ENCODE measurements around the gene EIF4EBP3. TPM values are rescaled to one million over a fixed set of nuclear protein-coding genes. Genes with fewer than 3 reads are reported as not detected.

Gene EIF4EBP3
- total and polyA plus RNA-seq, 2 of the 4 experiments (the other 2 are of a cell fraction) = 0.36 to 2.1 TPM

GRCh38 chr5:140513124-140513523 lies 34.3 kb upstream of the EIF4EBP3 start:
- no peak overlapping the region for H3K4ac ChIP-seq (ENCODE audit: low read depth, low read length)
- intact Hi-C loops (cut with micrococcal nuclease) (no loop called here), dilution Hi-C loops (cut with HindIII; ENCODE audit: low sequenced_read_pairs, unreplicated experiment) (no loop called here), in situ Hi-C loops (cut with MboI; ENCODE audit: low sequenced_read_pairs) (no loop called here)
- H3K4me2 ChIP-seq (ENCODE audit: low read depth, low read length) = no peak overlapping the region
- no peak overlapping the region for H4K8ac ChIP-seq (ENCODE audit: low read depth in 2 of 2, low read length in 2 of 2)
- H2AFZ ChIP-seq (replicated peaks; ENCODE audit: low read length, poor library complexity) = no peak overlapping the region
- H3K9ac ChIP-seq (ENCODE audit: low read depth, low read length) = no peak overlapping the region
- H2AK9ac ChIP-seq (replicated peaks; ENCODE audit: low read depth, low read length, poor library complexity) = no peak overlapping the region
- no peak overlapping the region for H2AK5ac ChIP-seq (ENCODE audit: low read depth, low read length)
- no peaks in the 10 kb centered on the region for H3K27me3 ChIP-seq (ENCODE audit: control insufficient read depth, insufficient read depth, low read length)
- no peak for TF ChIP-seq CEBPB (IDR thresholded peaks at IDR 0.05; ENCODE audit: low read depth, low read length)
- no peak for TF ChIP-seq ELK1 (IDR thresholded peaks at IDR 0.05; ENCODE audit: borderline replicate concordance, low read depth, low read length)
- TF ChIP-seq FOS (IDR thresholded peaks at IDR 0.05; ENCODE audit: low read depth, low read length) = no peak
- no peak for TF ChIP-seq MAFK (IDR thresholded peaks at IDR 0.05; ENCODE audit: low read depth, low read length)
- no peak for TF ChIP-seq MXI1 (IDR thresholded peaks at IDR 0.05; ENCODE audit: borderline replicate concordance, low read depth, low read length)
- no peak for TF ChIP-seq RAD21 (IDR thresholded peaks at IDR 0.05; ENCODE audit: low read length)
- TF ChIP-seq BHLHE40 (IDR thresholded peaks at IDR 0.05; ENCODE audit: low read depth, low read length) = no peak
- DNase-seq = no peak
- no peaks in the 10 kb centered on the region for H3K9me3 ChIP-seq (ENCODE audit: control insufficient read depth, insufficient read depth, low read length)
- no peaks in the 10 kb centered on the region for H3K79me1 ChIP-seq (ENCODE audit: low read depth in 1 of 2, low read length in 2 of 2)
- WGBS, 2 experiments (ENCODE audit: extremely low coverage in 2 of 2, insufficient read length in 1 of 2) = no CpG with 5 or more reads among the region's 2 CpGs
- no peak for ATAC-seq (ENCODE audit: low read depth)
- peaks cover 29% of the 10 kb centered on the region for H3K36me3 ChIP-seq (ENCODE audit: control insufficient read depth, insufficient read depth, low read length)
- no peak overlapping the region for H3K18ac ChIP-seq (ENCODE audit: low read depth, low read length)
- no peak overlapping the region for H4K91ac ChIP-seq (ENCODE audit: insufficient read depth, low read depth, low read length)
- H3K9me1 ChIP-seq (ENCODE audit: insufficient read depth, low read length) = no peaks in the 10 kb centered on the region; the same call in 1 of the 2 replicates
- H3K23ac ChIP-seq (ENCODE audit: low read depth, low read length) = no peak overlapping the region
- H4K5ac ChIP-seq (ENCODE audit: low read depth, low read length) = no peak overlapping the region
- BruUV-seq (replicated peaks) = no TSS peak
- CTCF ChIA-PET = no interaction called here
- no peak overlapping the region for H2BK15ac ChIP-seq (ENCODE audit: low read depth, low read length)
- no peak overlapping the region for H3K27ac ChIP-seq (ENCODE audit: insufficient read depth, low read length)
- H2BK120ac ChIP-seq (ENCODE audit: low read depth, low read length) = no peak overlapping the region
- POLR2A ChIA-PET (ENCODE audit: unreplicated experiment) = interaction anchor here (0.6 kb wide), 1 partner anchor 52 kb away, joined by 4 read pairs; no protein-coding TSS in a partner anchor
- no peaks in the 10 kb centered on the region for H4K20me1 ChIP-seq (ENCODE audit: insufficient read depth, low read length)
- H2BK5ac ChIP-seq (ENCODE audit: low read depth, low read length, poor library complexity, severe bottlenecking) = no peak overlapping the region
- H3K4me3 ChIP-seq (ENCODE audit: insufficient read depth, low read depth, low read length) = no peak overlapping the region
- H3K56ac ChIP-seq (ENCODE audit: extremely low read depth, insufficient read depth, low read length) = no peak overlapping the region
- no peaks in the 10 kb centered on the region for H3K4me1 ChIP-seq (ENCODE audit: control insufficient read depth, insufficient read depth, low read length)
- no peak overlapping the region for H2BK20ac ChIP-seq (ENCODE audit: low read depth, low read length)
- no peak overlapping the region for H3K14ac ChIP-seq (replicated peaks; ENCODE audit: low read depth, low read length)
